SJCRH30 (cell line): Measurements from ENCODE around the gene SCLY. TPM values are rescaled to one million over a fixed set of nuclear protein-coding genes. Genes with fewer than 3 reads are reported as not detected.

Experiments
- DNase-seq, 2 experiments: peaks; one replicate each; pipeline ENCODE4 v3.0.0-alpha.2; 2015 to 2020
- H3K27ac ChIP-seq: fragments of 250-450 bp; sonication (Bioruptor Pico); 2 replicates; pipeline ENCODE4 v1.5.1; 2020; ENCODE audit warnings: mild to moderate bottlenecking, moderate library complexity
- H3K27me3 ChIP-seq: fragments of 250-450 bp; sonication (Bioruptor Pico); 2 replicates; pipeline ENCODE4 v1.5.1; 2020; ENCODE audit warnings: mild to moderate bottlenecking, moderate library complexity
- H3K36me3 ChIP-seq: fragments of 250-450 bp; sonication (Bioruptor Pico); 2 replicates; pipeline ENCODE4 v1.5.1; 2020; ENCODE audit warnings: mild to moderate bottlenecking, moderate library complexity
- H3K4me1 ChIP-seq: fragments of 250-450 bp; sonication (Bioruptor Pico); 2 replicates; pipeline ENCODE4 v1.5.1; 2020; ENCODE audit warnings: mild to moderate bottlenecking, moderate library complexity
- H3K4me3 ChIP-seq: fragments of 250-450 bp; sonication (Bioruptor Pico); 2 replicates; pipeline ENCODE4 v1.5.1; 2020; ENCODE audit warnings: mild to moderate bottlenecking, moderate library complexity
- H3K9me3 ChIP-seq: fragments of 250-450 bp; sonication (Bioruptor Pico); replicated peaks from 2 replicates; pipeline ENCODE4 v1.5.1; 2020; ENCODE audit warnings: mild to moderate bottlenecking, moderate library complexity
- total RNA-seq: library from RNA; depleted of rRNA; stranded (reverse); fragments of >200 nt; shearing (Covaris generic); gene quantifications from 2 replicates; pipeline ENCODE4 v1.2.3, GENCODE V29; 2014

The SCLY gene
- total RNA-seq, 1 experiment from 2014 or later: 36.7 TPM

- no peak overlapping the region for H3K4me3 ChIP-seq
- no peaks in the 10 kb centered on the region for H3K36me3 ChIP-seq
- H3K9me3 ChIP-seq: no peaks in the 10 kb centered on the region
- no peaks in the 10 kb centered on the region; the same call in 1 of the 2 replicates for H3K27me3 ChIP-seq
- H3K27ac ChIP-seq: no peak overlapping the region
- peaks cover 41% of the 10 kb centered on the region for H3K4me1 ChIP-seq
- no peak for DNase-seq
Observed at GRCh38 chr2:238133499-238134392, 72.9 kb downstream of the SCLY start.

GRCh38 chr2:238134393-238134785 is 73.6 kb downstream of the SCLY start:
- H3K9me3 ChIP-seq: no peaks in the 10 kb centered on the region
- H3K4me1 ChIP-seq: peaks cover 47% of the 10 kb centered on the region
- peak; percentile 55 to 56 for DNase-seq
- H3K4me3 ChIP-seq: no peak overlapping the region
- no peak overlapping the region for H3K27ac ChIP-seq
- H3K27me3 ChIP-seq: no peaks in the 10 kb centered on the region; the same call in 1 of the 2 replicates
- no peaks in the 10 kb centered on the region for H3K36me3 ChIP-seq

GRCh38 chr2:238135601-238136150 is 74.9 kb downstream of the SCLY start:
- DNase-seq: no peak
- Histone ChIP-seq H3K4me1 (peaks cover 54% of the 10 kb centered on the region), H3K36me3 (no peaks in the 10 kb centered on the region), H3K27me3 (no peaks in the 10 kb centered on the region; the same call in 1 of the 2 replicates), H3K4me3 (no peak overlapping the region), H3K27ac (no peak overlapping the region), H3K9me3 (no peaks in the 10 kb centered on the region)

- no peak overlapping the region for H3K27ac ChIP-seq
- peaks cover 63% of the 10 kb centered on the region for H3K4me1 ChIP-seq
- no peaks in the 10 kb centered on the region for H3K36me3 ChIP-seq
- H3K9me3 ChIP-seq: no peaks in the 10 kb centered on the region
- H3K4me3 ChIP-seq: no peak overlapping the region
- no peaks in the 10 kb centered on the region; the same call in 1 of the 2 replicates for H3K27me3 ChIP-seq
- DNase-seq: no peak
Observed at GRCh38 chr2:238136820-238137537, 76.2 kb downstream of the SCLY start.

- Histone ChIP-seq H3K9me3 (no peaks in the 10 kb centered on the region), H3K4me1 (peaks cover 70% of the 10 kb centered on the region), H3K27ac (no peak overlapping the region), H3K4me3 (no peak overlapping the region), H3K27me3 (no peaks in the 10 kb centered on the region; the same call in 1 of the 2 replicates), H3K36me3 (no peaks in the 10 kb centered on the region)
- no peak for DNase-seq
Observed at GRCh38 chr2:238137885-238138284, 77.1 kb downstream of the SCLY start.

GRCh38 chr2:238138331-238139195 is 77.8 kb downstream of the SCLY start, which contains the start of gene KLHL30:
Gene KLHL30 (plus strand): TSS chr2:238138668. CDS start chr2:238140755, 2,087 bp downstream.
- peak; percentile 72 to 75 for DNase-seq
- Histone ChIP-seq H3K9me3 (no peaks in the 10 kb centered on the region), H3K4me3 (peak within 1 kb of the TSS; percentile 56), H3K27me3 (no peaks in the 10 kb centered on the region; the same call in 1 of the 2 replicates), H3K36me3 (no peaks in the 10 kb centered on the region), H3K27ac (peak within 1 kb of the TSS; percentile 47), H3K4me1 (peaks cover 70% of the 10 kb centered on the region)

- H3K4me1 ChIP-seq: peaks cover 67% of the 10 kb centered on the region
- peak; percentile 43 to 53 for DNase-seq
- no peaks in the 10 kb centered on the region for H3K36me3 ChIP-seq
- H3K4me3 ChIP-seq: peak overlapping the region; percentile 56
- H3K9me3 ChIP-seq: no peaks in the 10 kb centered on the region
- H3K27ac ChIP-seq: peak overlapping the region; percentile 47
- no peaks in the 10 kb centered on the region for H3K27me3 ChIP-seq
Observed at GRCh38 chr2:238139196-238140039, 78.6 kb downstream of the SCLY start.

GRCh38 chr2:238140040-238140439 is 79.2 kb downstream of the SCLY start:
- H3K36me3 ChIP-seq: no peaks in the 10 kb centered on the region
- no peak for DNase-seq
- H3K4me1 ChIP-seq: peaks cover 63% of the 10 kb centered on the region
- no peaks in the 10 kb centered on the region for H3K27me3 ChIP-seq
- no peak overlapping the region for H3K4me3 ChIP-seq
- no peaks in the 10 kb centered on the region for H3K9me3 ChIP-seq
- H3K27ac ChIP-seq: no peak overlapping the region

- H3K4me1 ChIP-seq: peaks cover 63% of the 10 kb centered on the region
- no peak overlapping the region for H3K4me3 ChIP-seq
- no peak overlapping the region for H3K27ac ChIP-seq
- no peaks in the 10 kb centered on the region for H3K9me3 ChIP-seq
- H3K27me3 ChIP-seq: no peaks in the 10 kb centered on the region
- DNase-seq: no peak
- H3K36me3 ChIP-seq: no peaks in the 10 kb centered on the region
Observed at GRCh38 chr2:238140721-238141540, 80.1 kb downstream of the SCLY start.

- Histone ChIP-seq H3K27me3 (no peaks in the 10 kb centered on the region), H3K27ac (peak overlapping the region; percentile 57; the same call in 1 of the 2 replicates), H3K4me1 (peaks cover 59% of the 10 kb centered on the region), H3K36me3 (no peaks in the 10 kb centered on the region), H3K4me3 (no peak overlapping the region), H3K9me3 (no peaks in the 10 kb centered on the region)
- peak; percentile 75 to 78 for DNase-seq
Observed at GRCh38 chr2:238141541-238142318, 80.9 kb downstream of the SCLY start.

- peak; percentile 36 to 51 for DNase-seq
- peak overlapping the region; percentile 57; the same call in 1 of the 2 replicates for H3K27ac ChIP-seq
- H3K4me1 ChIP-seq: peaks cover 55% of the 10 kb centered on the region
- no peaks in the 10 kb centered on the region for H3K9me3 ChIP-seq
- H3K36me3 ChIP-seq: no peaks in the 10 kb centered on the region
- H3K27me3 ChIP-seq: no peaks in the 10 kb centered on the region
- H3K4me3 ChIP-seq: no peak overlapping the region
Observed at GRCh38 chr2:238142382-238143205, 81.8 kb downstream of the SCLY start.
